GM21619 (cell line): Measurements from ENCODE around the gene FMR1.

Source experiments
- ATAC-seq: cut with Tn5 transposase; IDR thresholded peaks from one replicate; pipeline ENCODE4 v1.9.1; 2021; ENCODE audit not compliant: unreplicated experiment

FMR1 gene

GRCh38 chrX:147911192-147912022, at the start of gene FMR1:
Gene FMR1, plus strand, starts transcription at chrX:147911919. Its CDS starts 261 bp downstream, at chrX:147912180.
- ATAC-seq, result peak; percentile 88

GRCh38 chrX:147875866-147876596, 35.7 kb upstream of the FMR1 start:
- peak; percentile 92 for ATAC-seq

DNA sequence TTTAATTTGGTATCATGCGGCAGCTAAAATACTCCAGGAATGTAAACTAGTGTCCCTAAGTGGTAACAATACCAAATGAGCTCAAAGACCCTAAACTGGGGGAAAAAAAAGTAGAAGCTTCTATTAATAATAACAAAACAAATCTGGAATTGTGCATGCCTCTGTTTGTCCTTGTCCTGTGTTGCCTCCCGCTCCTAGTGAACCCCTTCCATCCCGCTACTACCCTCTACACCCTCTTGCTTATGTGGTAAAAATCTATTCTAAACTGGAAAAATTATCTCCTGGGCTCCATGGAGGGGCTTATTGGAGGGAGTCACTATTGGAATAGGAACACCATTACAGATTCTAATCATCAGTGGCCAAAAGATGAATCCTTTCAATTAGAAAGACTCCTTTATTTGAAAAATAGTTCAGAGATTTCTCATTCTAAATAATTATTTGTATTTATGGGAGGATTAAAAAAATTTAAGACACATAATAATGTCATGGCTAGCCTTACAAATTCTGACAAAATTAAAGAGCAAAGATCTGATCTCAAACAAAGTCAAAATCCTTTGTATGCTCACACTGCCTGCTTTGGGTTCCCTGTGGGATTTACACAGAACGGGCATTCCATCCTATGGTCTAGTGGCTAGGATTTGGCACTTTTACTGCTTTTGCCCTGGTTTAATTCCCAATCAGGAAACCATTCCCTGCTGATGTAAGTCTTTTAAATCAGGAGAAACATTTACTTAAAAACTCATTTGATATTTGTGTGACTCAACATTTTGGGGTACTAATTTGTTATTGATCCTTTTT, 34.7 kb upstream of the FMR1 start:
- ATAC-seq, result no peak

- ATAC-seq, result no peak
These were observed 34.0 kb upstream of the FMR1 start for GRCh38 chrX:147877726-147878125.

GRCh38 chrX:147884958-147885357, 26.8 kb upstream of the FMR1 start:
- no peak for ATAC-seq

DNA sequence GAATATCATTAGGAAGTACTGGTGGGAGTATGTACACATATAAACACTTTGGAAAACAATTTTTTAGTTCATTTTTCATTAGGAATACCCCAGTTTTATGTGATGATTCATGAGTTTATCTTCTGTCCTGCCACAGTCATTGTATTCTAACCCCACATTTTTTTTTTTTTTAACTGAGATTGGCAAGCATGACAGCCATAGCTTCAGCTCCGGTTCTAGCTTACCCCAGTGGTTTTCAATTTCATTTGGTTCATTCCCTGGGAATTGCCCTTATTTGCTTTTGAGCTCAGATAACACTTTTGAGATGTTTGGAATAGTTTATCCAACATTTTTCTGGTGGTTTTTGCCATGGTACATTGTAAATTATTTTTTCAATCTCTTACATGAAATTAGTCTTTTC, 21.0 kb upstream of the FMR1 start:
- no peak for ATAC-seq

DNA sequence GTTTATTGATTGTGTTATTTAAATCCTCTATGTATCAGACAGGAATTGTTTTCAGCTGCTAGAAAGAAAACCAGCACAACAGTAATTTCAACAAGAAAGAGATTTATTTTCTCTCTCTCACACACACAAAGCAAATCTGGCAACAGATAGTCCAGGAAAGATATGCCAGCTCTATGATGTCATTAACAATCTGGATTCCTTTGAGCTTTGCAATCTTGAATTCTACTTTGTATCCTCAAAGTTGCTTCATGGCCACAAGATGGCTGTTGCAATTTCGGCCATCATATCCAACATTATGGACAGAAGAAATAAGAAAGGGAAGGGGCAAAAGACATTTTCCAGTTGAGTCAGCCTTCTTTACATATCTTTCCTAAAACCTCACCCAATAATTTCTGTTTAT, 19.8 kb upstream of the FMR1 start:
- ATAC-seq, result no peak

- no peak for ATAC-seq
These were observed 18.0 kb upstream of the FMR1 start for GRCh38 chrX:147893741-147894140.

DNA sequence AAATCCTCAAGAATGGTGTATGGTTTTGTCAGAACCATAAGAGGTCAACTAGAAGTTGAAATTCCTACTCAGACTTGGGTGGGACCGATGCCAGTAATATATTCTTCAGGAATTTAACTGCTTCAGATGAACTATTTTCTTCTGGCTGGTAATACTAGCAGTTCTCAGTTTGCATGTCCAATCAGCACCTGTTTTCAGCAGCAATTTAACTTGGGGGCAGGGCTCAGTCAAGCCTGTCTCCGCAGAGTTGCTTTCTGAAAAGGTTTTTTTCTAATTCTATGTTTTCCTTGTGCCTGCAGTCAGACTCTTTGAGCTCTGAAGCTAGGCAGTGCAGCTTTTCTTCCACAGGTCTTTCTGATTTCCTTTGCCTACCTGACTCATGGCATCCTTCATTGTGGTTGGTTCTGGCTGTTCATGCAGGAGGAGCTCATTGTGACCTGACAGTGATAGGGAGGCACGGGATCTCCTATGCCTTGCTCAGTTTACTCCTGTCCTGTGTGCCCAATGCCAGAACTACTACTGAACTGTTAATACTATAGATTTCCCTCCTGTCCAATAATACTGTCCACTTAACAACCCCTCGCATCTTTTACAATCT, 17.3 kb upstream of the FMR1 start:
- no peak for ATAC-seq

DNA sequence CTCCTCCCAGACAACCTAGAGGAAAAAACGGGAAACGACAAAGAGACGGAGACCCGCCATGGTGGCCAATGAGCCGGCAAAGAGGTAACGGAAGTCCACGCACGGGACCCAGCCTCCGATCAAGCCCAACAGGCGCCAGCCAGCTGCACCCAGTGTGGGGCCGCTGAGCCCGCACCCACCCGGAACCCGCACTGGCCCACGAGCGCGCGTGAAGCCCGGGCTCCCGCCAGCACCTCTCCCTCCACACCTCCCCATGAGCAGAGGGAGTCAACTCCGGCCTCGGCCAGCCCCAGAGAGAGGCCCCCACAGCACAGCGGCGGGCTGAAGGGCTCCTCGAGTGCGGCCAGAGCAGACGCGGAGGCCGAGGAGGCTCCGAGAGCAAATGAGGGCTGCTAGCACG, 14.6 kb upstream of the FMR1 start:
- ATAC-seq, result no peak

DNA sequence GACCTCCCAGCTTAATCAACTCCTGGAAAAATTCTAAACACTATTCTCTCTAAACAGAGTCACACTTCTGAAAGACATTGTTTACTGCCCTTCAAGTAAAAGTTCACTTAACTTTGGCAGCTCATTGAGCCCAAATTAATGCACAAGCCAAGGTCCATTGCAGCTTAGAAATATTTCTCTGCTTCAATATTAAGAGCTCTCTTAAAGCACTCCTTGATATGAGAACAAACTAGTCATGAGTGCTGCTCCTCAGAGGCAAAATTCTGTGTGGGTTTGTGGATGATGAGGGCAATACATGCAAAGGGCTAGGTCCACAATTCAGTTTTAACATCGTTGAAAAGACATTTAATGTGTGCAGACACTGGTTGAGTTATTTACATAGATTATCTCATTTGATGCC, 12.8 kb upstream of the FMR1 start:
- ATAC-seq, result no peak

DNA sequence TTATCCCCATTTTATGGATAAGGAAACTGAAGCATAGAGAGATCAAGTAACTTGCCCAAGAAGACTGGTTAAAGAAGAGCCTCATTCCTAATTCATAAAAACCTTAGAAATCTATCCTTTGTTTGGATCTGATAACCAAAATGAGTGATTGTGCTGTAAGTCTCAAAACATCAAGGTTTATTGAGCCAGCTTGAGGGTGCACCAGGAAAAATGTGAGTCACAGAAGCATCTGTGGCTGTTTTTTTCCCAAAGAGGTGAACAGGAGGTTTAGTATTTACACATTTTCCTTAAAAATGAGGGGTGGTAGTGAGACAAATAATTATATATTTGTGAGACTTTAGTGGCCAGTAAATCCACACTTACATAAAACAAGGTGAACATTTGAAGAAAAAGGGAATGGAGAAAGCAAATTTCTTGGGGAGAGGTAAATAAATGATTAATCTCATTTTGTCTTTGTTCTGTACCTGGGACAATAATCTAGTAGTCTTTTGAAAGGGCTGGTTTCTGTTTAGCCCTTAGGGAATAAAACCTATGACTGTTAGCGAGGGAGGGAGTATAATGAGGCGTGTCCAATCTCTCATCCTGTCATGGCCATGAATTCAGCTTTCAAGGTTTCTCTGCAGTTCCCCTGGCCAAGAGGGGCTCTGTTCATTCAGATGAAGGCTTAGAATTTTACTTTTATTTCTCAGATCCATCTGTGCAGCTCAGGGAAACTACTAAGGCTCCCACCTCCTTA, 12.2 kb upstream of the FMR1 start:
- peak; percentile 100 for ATAC-seq

GRCh38 chrX:147900349-147900748, 11.4 kb upstream of the FMR1 start:
- ATAC-seq, result no peak

DNA sequence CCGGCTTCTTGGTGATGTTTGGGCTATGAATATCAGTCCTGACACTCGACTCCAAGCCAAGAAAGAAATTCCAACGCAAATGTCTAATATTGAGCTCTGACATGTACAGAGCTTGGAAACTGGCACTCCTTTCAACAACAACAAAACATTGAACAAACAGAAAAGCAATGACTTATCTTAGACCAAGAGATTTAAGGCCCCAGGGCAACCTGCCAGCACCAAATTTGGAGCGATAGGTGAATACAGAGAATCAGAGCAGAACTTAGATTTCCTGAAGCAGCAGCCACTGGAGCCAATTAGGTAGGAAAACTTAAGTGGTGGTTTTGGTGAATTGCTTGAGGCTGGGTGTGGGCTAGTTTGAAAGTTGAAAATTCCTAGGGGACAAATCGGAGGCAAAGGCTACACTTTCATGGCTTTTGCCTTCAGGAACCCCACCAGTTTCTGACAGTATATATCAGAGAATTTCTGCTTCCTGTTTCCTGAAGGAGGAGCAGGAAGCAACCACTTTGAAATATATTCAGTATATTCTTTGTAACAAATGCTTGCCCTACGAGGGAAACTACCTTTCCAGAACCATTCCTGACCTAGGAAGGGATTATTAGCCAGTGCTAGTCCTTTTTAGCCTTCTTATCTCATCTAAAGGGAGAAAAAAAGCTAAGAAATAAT, 10.1 kb upstream of the FMR1 start:
- ATAC-seq, result no peak

DNA sequence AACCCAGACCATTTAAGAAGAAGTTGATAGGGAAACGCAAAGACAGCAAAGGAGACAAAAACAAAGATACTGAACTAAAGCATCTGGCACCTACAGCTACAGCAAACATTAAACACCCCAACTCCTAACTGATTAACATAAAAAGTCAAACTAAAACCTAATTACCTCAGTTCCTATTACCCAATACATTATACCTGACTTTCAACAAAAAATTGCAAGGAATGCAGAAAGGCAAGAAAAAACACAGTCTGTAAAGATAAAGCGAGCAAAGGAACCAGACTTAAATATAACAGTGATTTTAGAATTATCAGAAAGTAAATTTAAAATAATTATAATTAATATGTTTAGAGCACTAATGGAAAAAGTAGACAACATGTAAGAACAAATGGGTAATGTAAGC, 9.4 kb upstream of the FMR1 start:
- no peak for ATAC-seq

DNA sequence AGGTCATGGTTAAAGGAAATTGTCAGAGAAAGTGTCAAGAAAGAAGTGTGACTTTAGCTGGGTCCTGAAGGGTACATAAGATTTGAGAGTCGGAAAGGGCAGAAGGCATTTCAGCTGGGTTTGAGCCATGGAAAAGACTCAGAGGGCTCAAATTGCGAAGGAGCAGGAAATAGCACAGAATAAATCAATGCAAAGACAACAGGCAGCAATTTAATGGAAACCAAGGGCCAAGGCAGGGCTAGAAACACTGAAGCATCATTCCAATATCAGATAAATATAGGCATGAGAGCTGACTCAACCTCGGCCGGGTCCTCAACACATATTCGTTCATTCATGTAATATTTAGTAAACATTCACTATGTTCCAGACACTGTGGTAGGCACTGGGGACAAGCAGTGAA, 3.6 kb upstream of the FMR1 start:
- no peak for ATAC-seq

- ATAC-seq, result no peak
These were observed 1.1 kb upstream of the FMR1 start for GRCh38 chrX:147910607-147911006.

DNA sequence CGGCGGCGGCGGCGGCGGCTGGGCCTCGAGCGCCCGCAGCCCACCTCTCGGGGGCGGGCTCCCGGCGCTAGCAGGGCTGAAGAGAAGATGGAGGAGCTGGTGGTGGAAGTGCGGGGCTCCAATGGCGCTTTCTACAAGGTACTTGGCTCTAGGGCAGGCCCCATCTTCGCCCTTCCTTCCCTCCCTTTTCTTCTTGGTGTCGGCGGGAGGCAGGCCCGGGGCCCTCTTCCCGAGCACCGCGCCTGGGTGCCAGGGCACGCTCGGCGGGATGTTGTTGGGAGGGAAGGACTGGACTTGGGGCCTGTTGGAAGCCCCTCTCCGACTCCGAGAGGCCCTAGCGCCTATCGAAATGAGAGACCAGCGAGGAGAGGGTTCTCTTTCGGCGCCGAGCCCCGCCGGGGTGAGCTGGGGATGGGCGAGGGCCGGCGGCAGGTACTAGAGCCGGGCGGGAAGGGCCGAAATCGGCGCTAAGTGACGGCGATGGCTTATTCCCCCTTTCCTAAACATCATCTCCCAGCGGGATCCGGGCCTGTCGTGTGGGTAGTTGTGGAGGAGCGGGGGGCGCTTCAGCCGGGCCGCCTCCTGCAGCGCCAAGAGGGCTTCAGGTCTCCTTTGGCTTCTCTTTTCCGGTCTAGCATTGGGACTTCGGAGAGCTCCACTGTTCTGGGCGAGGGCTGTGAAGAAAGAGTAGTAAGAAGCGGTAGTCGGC, 528 bp downstream of the FMR1 start:
- peak; percentile 34 for ATAC-seq

GRCh38 chrX:147913570-147913969, 1.9 kb downstream of the FMR1 start:
- ATAC-seq, result no peak
